HG02938 (cell line): Measurements from ENCODE around the gene ARID2.
A peak's percentile ranks its signal among the peaks of the same experiment; 100 is the strongest.

Experiments used
- ATAC-seq: cut with Tn5 transposase; IDR thresholded peaks from one replicate; pipeline ENCODE4 v1.9.1; 2021; ENCODE audit warnings: mild to moderate bottlenecking, moderate library complexity; ENCODE audit not compliant: unreplicated experiment

ARID2 gene

GRCh38 chr12:45718306-45718705 is 11.2 kb upstream of the ARID2 start:
- no peak for ATAC-seq

DNA sequence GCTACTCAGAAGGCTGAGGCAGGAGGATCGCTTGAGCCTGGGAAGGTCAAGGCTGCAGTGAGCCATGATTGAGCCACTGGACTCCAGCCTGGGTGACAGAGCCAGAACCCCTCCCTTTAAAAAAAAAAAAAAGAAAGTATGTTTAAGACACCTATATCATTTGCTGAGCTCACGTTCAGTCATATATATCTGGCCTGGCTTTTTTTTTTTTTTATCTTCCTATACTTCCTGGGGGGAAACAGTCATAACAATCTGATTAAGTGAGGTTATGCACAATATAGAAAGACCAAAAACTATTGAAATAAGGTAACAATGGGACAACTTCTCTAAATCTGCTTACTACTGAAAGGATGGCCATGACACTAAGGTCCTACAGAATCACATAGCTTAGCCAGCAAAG is 9.4 kb upstream of the ARID2 start:
- ATAC-seq: no peak

DNA sequence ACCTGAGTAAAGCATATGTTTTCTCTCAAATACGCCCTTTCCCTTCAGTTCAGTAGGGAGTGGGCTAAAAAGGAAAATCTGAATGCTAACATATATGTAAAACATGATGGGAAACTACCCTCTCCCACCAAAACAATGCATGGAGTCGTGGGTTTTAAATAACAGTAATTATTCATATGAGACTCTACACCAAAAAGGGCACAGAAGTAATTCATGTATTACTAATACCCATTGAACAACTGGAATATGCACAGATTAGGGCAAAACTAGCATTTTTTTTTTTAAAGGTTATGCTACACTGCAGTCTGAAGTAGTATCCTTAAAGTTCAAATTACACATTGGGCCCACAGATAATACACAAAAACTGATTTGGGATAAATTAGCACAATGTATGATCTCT is 8.1 kb upstream of the ARID2 start:
- no peak for ATAC-seq

- ATAC-seq: no peak
These were observed 7.6 kb upstream of the ARID2 start for GRCh38 chr12:45721954-45722353.

GRCh38 chr12:45725631-45726602 is 3.6 kb upstream of the ARID2 start:
- ATAC-seq: no peak

- ATAC-seq: no peak
These were observed 2.8 kb upstream of the ARID2 start for GRCh38 chr12:45726603-45727300.

- ATAC-seq: peak; percentile 49
These were observed 2.1 kb upstream of the ARID2 start for GRCh38 chr12:45727301-45727979.

- ATAC-seq: no peak
These were observed 1.4 kb upstream of the ARID2 start for GRCh38 chr12:45727980-45728629.

DNA sequence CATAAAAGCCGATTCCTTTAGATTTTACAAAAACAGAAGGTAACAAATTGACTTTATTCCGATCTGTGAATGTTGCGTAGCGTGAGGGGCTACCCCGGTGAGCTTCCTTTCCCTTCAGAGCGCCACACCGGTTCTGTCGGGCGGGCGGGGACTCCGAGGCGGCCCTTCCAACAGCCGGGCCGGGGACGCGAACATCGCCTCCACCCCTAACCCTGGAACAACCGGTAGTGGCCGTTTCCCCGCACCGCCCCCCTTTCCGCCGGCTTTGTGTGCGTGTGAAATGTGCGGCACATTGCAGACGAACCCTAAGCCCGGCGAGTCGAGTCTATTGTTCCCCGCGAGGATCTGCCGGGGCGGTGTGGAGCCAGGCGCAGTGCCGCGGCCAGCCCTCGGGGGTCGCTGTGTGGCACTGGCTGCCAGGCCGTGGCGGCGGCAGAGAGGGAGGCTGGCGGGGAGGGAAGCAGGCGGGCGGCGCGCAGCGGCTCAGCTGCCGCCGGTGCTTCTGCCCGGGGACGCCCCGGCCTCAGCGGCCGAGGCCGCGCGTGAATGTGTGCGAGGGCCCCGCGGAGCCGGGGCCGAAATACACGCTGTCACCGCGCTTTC is 775 bp upstream of the ARID2 start:
- ATAC-seq: peak; percentile 45

DNA sequence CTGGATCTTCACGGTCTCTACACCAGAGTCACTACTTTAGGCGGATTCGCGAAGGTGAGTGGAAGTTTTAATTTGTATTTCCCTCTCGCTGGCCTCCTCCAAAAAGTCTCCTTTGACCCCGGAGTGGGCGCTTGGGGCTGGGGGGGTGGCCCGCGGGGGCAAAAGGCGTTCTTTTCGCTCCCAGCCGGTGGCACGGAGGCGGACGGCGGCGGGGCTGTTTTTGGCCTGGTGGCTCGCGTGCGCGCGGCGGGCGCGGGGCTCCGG is 510 bp downstream of the ARID2 start:
- ATAC-seq: no peak

- no peak for ATAC-seq
These were observed 1.1 kb downstream of the ARID2 start for GRCh38 chr12:45730348-45731189.

- no peak for ATAC-seq
These were observed 1.8 kb downstream of the ARID2 start for GRCh38 chr12:45731190-45731775.

DNA sequence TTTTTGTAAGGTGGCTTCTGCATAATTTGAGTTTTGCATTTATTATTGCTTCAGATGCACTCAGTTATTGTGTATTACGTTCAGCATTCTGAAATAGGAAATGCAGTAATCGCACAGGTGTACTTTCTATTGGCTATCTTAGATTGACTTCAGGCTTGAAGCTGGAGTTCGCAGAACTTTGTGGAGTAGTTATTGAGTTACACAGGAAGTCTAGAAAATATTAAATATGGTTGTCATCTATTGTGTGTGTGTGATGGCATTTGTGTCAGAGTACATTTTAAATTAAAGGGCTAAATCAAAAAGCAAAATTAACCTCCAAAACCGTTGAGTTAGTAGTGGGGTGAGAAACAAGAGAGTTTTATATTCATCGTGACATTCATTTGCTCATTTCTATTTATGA is 2.7 kb downstream of the ARID2 start:
- no peak for ATAC-seq

DNA sequence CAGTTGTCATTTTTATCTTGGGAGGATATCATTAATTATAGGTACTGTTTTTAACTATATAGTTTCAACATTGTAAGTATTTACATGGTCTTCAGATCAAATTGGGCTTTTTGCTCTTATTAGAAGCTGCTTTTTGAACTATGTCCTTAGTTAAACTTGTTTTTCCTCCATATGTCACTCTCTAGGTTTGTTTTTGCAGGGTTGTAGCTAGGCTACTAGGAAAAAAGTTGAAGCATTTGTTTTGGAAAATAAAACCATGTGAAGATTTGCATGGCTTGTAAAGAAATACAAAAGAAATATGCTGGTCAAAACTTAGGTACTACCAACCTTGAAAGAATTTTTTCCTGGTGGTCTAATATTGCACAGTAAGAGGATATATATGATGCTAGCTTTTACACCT is 3.4 kb downstream of the ARID2 start:
- ATAC-seq: no peak

DNA sequence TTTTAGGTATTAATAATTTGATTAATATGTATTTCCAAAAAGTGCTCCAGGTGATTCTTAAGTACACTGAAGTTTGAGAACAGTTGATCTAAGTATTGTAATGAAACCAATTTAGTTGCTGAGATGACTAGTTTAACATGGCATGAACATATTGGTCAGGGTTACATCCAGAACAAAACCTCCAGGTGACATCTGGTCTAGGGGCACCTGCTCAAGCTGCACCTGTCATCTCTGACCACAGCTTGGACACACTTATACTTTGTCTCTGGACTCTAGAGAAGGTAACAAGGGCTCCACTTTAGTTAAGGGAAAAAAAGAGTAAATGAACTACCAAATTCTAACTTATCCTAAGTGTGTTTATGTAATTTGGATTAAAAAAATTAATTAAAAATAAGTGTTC is 8.1 kb downstream of the ARID2 start:
- ATAC-seq: no peak

- no peak for ATAC-seq
These were observed 13.1 kb downstream of the ARID2 start for GRCh38 chr12:45742590-45742989.

GRCh38 chr12:45743247-45743646 is 13.7 kb downstream of the ARID2 start:
- ATAC-seq: no peak

DNA sequence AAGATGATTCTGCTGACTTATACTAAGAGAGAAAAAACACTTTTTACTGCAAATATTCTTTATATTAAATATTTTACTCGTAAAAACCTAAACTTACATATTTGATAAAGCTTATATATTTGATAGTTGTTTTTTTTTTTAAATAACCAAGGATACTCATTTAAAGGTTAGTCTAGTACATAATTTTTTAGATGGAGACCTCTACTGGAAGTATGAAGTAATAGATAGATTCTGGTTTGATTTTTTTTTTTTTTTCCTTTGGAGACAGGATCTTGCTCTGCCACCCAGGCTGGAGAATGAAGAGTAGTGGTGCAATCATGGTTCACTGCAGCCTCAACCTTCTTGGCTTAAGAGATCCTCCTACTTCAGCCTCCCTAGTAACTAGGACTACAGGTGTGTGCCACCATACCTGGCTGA is 16.4 kb downstream of the ARID2 start:
- ATAC-seq: no peak

GRCh38 chr12:45756666-45757065 is 27.2 kb downstream of the ARID2 start:
- ATAC-seq: no peak

- ATAC-seq: no peak
These were observed 27.7 kb downstream of the ARID2 start for GRCh38 chr12:45757172-45757571.
